ENCODE results near the gene OR2A25.

Gene OR2A25, protein sequence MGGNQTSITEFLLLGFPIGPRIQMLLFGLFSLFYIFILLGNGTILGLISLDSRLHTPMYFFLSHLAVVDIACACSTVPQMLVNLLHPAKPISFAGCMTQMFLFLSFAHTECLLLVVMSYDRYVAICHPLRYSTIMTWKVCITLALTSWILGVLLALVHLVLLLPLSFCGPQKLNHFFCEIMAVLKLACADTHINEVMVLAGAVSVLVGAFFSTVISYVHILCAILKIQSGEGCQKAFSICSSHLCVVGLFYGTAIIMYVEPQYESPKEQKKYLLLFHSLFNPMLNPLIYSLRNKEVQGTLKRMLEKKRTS

GRCh38 chr7:144069511-144069910, at the start of gene OR2A25:
OR2A25 (plus strand) TSS chr7:144069811; CDS start chr7:144074220, 4,409 bp downstream.
- DNase-seq (ENCODE audit: low read depth), result no peak
- no peak within 1 kb of the TSS for H3K4me3 ChIP-seq (ENCODE audit: low read depth, low read length)
- TF ChIP-seq CTCF (IDR thresholded peaks at IDR 0.05; ENCODE audit: control insufficient read depth, extremely low read depth, insufficient read depth), result no peak

DNA sequence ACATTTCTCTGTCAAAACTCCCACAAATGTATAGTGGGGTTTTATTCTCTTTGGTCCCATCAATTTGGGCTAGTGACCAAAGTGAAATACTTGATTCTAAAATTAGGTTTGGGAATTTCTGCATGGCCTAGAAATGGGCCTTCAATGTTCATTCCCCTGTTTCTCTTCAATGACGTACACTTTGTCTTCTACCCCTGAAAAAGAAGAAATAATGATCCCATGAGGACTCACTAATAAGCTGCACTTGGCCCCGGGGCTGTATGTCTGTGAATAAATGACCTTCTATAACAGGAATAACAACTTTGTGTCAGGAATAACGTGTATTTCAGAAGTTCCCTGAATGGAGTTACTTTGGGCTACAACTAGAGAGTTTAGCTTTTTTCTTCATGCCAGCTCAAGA, 49.3 kb upstream of the OR2A25 start:
- TF ChIP-seq CTCF (IDR thresholded peaks at IDR 0.05; ENCODE audit: control insufficient read depth, extremely low read depth, insufficient read depth), result no peak
- no peak for DNase-seq (ENCODE audit: low read depth)
- no peak overlapping the region for H3K4me3 ChIP-seq (ENCODE audit: low read depth, low read length)

GRCh38 chr7:144022169-144022568, 47.4 kb upstream of the OR2A25 start:
- H3K4me3 ChIP-seq (ENCODE audit: low read depth, low read length), result no peak overlapping the region
- no peak for DNase-seq (ENCODE audit: low read depth)
- TF ChIP-seq CTCF (IDR thresholded peaks at IDR 0.05; ENCODE audit: control insufficient read depth, extremely low read depth, insufficient read depth), result no peak

- no peak for DNase-seq (ENCODE audit: low read depth)
- no peak overlapping the region for H3K4me3 ChIP-seq (ENCODE audit: low read depth, low read length)
- no peak for TF ChIP-seq CTCF (IDR thresholded peaks at IDR 0.05; ENCODE audit: control insufficient read depth, extremely low read depth, insufficient read depth)
Measured at GRCh38 chr7:144023171-144023827, 46.3 kb upstream of the OR2A25 start.

GRCh38 chr7:144024213-144024612, 45.4 kb upstream of the OR2A25 start:
- no peak for TF ChIP-seq CTCF (IDR thresholded peaks at IDR 0.05; ENCODE audit: control insufficient read depth, extremely low read depth, insufficient read depth)
- no peak overlapping the region for H3K4me3 ChIP-seq (ENCODE audit: low read depth, low read length)
- DNase-seq (ENCODE audit: low read depth), result no peak

GRCh38 chr7:144026203-144026883, 43.3 kb upstream of the OR2A25 start:
- no peak for DNase-seq (ENCODE audit: low read depth)
- no peak overlapping the region for H3K4me3 ChIP-seq (ENCODE audit: low read depth, low read length)
- no peak for TF ChIP-seq CTCF (IDR thresholded peaks at IDR 0.05; ENCODE audit: control insufficient read depth, extremely low read depth, insufficient read depth)

All from LNCaP clone FGC (cell line).